GM23248 (cell line): ENCODE data around the gene GRK3. TPM values are rescaled to one million over a fixed set of nuclear protein-coding genes. Genes with fewer than 3 reads are reported as not detected.

Experiments used
- DNase-seq: peaks from one replicate; pipeline ENCODE4 v3.0.0-alpha.2; 2015
- H2AFZ ChIP-seq: fragments of 200-600 bp; sonication (generic); 2 replicates; pipeline ENCODE4 v1.6.1; 2016; ENCODE audit warnings: antibody characterized with exemption
- H3F3A ChIP-seq: fragments of 200-600 bp; sonication (generic); 2 replicates; pipeline ENCODE4 v1.6.1; 2016; ENCODE audit warnings: mild to moderate bottlenecking, antibody characterized with exemption, mixed run types; ENCODE audit not compliant: insufficient read depth
- H3K27ac ChIP-seq: fragments of 200-600 bp; sonication (generic); 2 replicates; pipeline ENCODE4 v1.5.1; 2016; ENCODE audit warnings: mild to moderate bottlenecking
- H3K27me3 ChIP-seq: fragments of 200-600 bp; sonication (generic); replicated peaks from 2 replicates; pipeline ENCODE4 v1.6.1; 2016; ENCODE audit warnings: mild to moderate bottlenecking; ENCODE audit not compliant: insufficient read depth
- H3K36me3 ChIP-seq: fragments of 200-600 bp; sonication (generic); 2 replicates; pipeline ENCODE4 v1.6.1; 2016; ENCODE audit warnings: low read depth, mild to moderate bottlenecking
- H3K4me1 ChIP-seq: fragments of 200-600 bp; sonication (generic); 2 replicates; pipeline ENCODE4 v1.6.1; 2016; ENCODE audit warnings: mild to moderate bottlenecking; ENCODE audit not compliant: insufficient read depth
- H3K4me2 ChIP-seq: fragments of 200-600 bp; sonication (generic); one replicate; pipeline ENCODE4 v1.6.1; 2016; ENCODE audit warnings: mild to moderate bottlenecking; ENCODE audit not compliant: unreplicated experiment
- H3K4me3 ChIP-seq: fragments of 200-600 bp; sonication (generic); 2 replicates; pipeline ENCODE4 v1.5.1; 2016; ENCODE audit warnings: mild to moderate bottlenecking
- H3K79me2 ChIP-seq: fragments of 200-600 bp; sonication (generic); 2 replicates; pipeline ENCODE4 v1.6.1; 2016; ENCODE audit warnings: mild to moderate bottlenecking; ENCODE audit not compliant: insufficient read depth
- H3K9ac ChIP-seq: fragments of 200-600 bp; sonication (generic); 2 replicates; pipeline ENCODE4 v1.6.1; 2016; ENCODE audit warnings: mild to moderate bottlenecking
- H3K9me2 ChIP-seq: fragments of 200-600 bp; sonication (generic); 2 replicates; pipeline ENCODE4 v1.6.1; 2016; ENCODE audit warnings: mixed run types, mild to moderate bottlenecking, moderate library complexity; ENCODE audit not compliant: insufficient read depth
- H3K9me3 ChIP-seq: fragments of 200-600 bp; sonication (generic); one replicate; pipeline ENCODE4 v1.6.1; 2017; ENCODE audit warnings: low read depth
- H4K20me1 ChIP-seq: fragments of 200-600 bp; sonication (generic); 2 replicates; pipeline ENCODE4 v1.6.0; 2016; ENCODE audit not compliant: insufficient read depth
- EZH2 ChIP-seq: fragments of 200-600 bp; sonication (generic); IDR thresholded peaks from 2 replicates; pipeline ENCODE4 v1.6.1; 2018; ENCODE audit warnings: antibody characterized with exemption, mild to moderate bottlenecking; ENCODE audit not compliant: insufficient read depth, poor library complexity, severe bottlenecking
- EZH2phosphoT487 ChIP-seq: fragments of 200-600 bp; sonication (generic); IDR thresholded peaks from 2 replicates; pipeline ENCODE4 v1.6.1; 2018; ENCODE audit warnings: antibody characterized with exemption, moderate library complexity, mild to moderate bottlenecking, low read depth; ENCODE audit not compliant: insufficient read depth
- WGBS, 2 experiments: methylation state at CpG; one replicate each; pipeline ENCODE4 v1.1.6; 2015 to 2017; ENCODE audit warnings: low lambda C conversion rate in 2 of 2, low coverage in 1 of 2; ENCODE audit errors: missing lambda C conversion rate in 2 of 2; 5-methylcytosine and 5-hydroxymethylcytosine counted together
- in situ Hi-C: fragments of 300-500 bp; cut with MboI; formaldehyde crosslinking; loops from 2 replicates; pipeline ENCODE4 v1.15.0; 2020
- polyA plus RNA-seq: library from polyadenylated mRNA; unstranded; fragments of >200 nt; fragmentation: Nextera tagmentation; extraction: Ambion mirVana; gene quantifications from 2 replicates; pipeline ENCODE4 v1.2.1, GENCODE V29; 2016
- total RNA-seq: library from RNA; depleted of rRNA; stranded (reverse); fragments of >200 nt; shearing (Covaris generic); gene quantifications from 2 replicates; pipeline ENCODE4 v1.2.3, GENCODE V29; 2014

Gene GRK3
- total and polyA plus RNA-seq, 2 experiments from 2014 or later: 0.08 to 0.11 TPM

DNA sequence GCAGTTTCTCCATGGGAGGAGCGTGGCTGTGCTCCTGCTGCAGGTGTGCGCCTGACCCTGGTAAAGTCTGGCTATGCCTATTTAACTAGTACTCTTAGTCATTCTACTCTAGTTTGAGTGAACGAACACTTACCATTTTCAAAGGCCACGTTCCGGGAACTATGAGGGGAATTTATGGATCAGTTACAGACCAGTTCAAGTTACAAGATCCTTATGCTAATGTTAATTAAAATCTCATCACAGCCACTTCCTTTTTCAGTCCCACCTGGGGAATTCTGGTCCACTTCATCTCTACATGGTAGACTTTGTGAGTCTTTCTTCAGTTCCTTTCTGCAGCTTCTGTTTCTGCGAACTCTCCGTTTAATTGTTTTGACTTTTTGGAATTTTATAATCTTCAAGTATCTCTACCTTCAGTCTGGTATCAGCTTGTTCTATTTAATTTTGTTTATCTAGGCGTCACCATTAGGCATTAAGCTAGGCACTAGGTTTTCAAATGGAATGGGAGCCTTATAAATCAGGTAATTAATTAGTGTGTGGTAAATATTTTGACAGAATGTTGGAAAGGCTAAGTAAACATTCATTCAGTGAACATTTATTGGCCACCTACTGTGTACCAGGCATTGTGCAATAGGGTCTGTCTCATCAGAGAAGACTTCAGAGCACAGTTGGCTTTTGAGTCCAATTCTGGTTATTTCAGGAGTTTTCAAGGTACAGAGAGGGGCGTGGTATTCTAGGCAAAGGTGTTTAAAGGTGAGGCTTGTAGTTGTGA is 78.9 kb downstream of the GRK3 start:
- Histone ChIP-seq H3K27me3 (no peaks in the 10 kb centered on the region), H3K9ac (no peak overlapping the region), H3K79me2 (no peaks in the 10 kb centered on the region), H3K9me2 (no peaks in the 10 kb centered on the region), H3K27ac (no peak overlapping the region), H3K4me2 (no peak overlapping the region), H3F3A (no peaks in the 10 kb centered on the region), H3K4me1 (no peaks in the 10 kb centered on the region), H3K4me3 (no peak overlapping the region), H2AFZ (no peak overlapping the region), H3K36me3 (no peaks in the 10 kb centered on the region), H3K9me3 (no peaks in the 10 kb centered on the region), H4K20me1 (no peaks in the 10 kb centered on the region)
- WGBS, 2 experiments: 74% methylated on average over 9 of the region's 9 CpGs
- TF ChIP-seq EZH2phosphoT487 (no peak), EZH2 (no peak)
- DNase-seq: no peak
- in situ Hi-C loops: no loop called here

DNA sequence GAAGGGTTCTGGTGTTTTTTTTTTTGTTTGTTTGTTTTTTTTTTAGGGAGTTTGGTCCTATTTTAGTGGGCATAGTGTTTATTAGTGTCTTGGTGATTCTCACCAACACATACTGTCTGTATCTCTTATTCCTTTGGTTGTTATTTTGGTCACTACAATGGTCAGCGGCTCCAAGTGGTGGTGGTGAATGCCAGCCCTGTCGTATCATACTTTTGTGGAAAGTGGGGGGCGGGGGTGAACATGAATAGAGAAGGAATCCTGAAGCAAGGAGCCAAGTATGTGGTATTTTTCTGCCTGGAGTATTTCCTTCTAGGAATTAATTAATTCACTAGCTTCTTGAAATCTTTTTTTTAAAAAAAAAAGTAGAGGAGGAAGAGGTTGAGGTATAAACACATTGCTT is 79.6 kb downstream of the GRK3 start:
- Histone ChIP-seq H3F3A (no peaks in the 10 kb centered on the region), H3K9me3 (no peaks in the 10 kb centered on the region), H3K36me3 (no peaks in the 10 kb centered on the region), H3K9ac (no peak overlapping the region), H3K27me3 (no peaks in the 10 kb centered on the region), H3K4me2 (no peak overlapping the region), H3K27ac (no peak overlapping the region), H4K20me1 (no peaks in the 10 kb centered on the region), H3K4me1 (no peaks in the 10 kb centered on the region), H3K9me2 (no peaks in the 10 kb centered on the region), H3K4me3 (no peak overlapping the region), H2AFZ (no peak overlapping the region), H3K79me2 (no peaks in the 10 kb centered on the region)
- in situ Hi-C loops: no loop called here
- no peak for DNase-seq
- WGBS, 2 experiments: 77 to 83% methylated on average over 3 of the region's 3 CpGs
- no peak for TF ChIP-seq EZH2phosphoT487
- no peak for TF ChIP-seq EZH2

DNA sequence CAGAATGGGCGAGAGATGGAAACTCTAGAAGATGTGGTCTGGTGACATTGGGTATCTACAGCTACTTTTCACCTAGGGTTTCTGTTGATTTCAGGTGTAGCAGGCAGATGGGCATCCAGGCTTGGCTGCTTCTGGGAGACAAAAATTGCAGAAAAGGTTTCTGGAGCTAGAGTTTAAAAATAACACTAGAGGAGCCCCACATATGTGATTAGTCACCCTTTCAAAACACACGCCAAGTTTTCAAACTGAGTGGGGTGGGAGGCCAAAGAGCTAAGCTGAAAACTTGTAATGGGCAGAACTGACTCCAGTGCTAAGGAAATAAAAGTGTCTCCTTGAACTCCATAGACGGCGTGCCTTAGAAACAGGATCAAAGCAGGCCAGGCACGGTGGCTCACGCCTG is 80.8 kb downstream of the GRK3 start:
- no peaks in the 10 kb centered on the region for H4K20me1 ChIP-seq
- no peak overlapping the region for H3K4me3 ChIP-seq
- no peaks in the 10 kb centered on the region for H3K9me3 ChIP-seq
- H3K9ac ChIP-seq: no peak overlapping the region
- DNase-seq: no peak
- H3K27me3 ChIP-seq: no peaks in the 10 kb centered on the region
- no peaks in the 10 kb centered on the region for H3K79me2 ChIP-seq
- H3K9me2 ChIP-seq: no peaks in the 10 kb centered on the region
- no peak overlapping the region for H3K4me2 ChIP-seq
- H3K4me1 ChIP-seq: no peaks in the 10 kb centered on the region
- no peaks in the 10 kb centered on the region for H3F3A ChIP-seq
- in situ Hi-C loops: no loop called here
- no peak overlapping the region for H2AFZ ChIP-seq
- no peaks in the 10 kb centered on the region for H3K36me3 ChIP-seq
- TF ChIP-seq EZH2 (no peak), EZH2phosphoT487 (no peak)
- no peak overlapping the region for H3K27ac ChIP-seq
- 81 to 84% methylated on average over 6 of the region's 6 CpGs for WGBS, 2 experiments

DNA sequence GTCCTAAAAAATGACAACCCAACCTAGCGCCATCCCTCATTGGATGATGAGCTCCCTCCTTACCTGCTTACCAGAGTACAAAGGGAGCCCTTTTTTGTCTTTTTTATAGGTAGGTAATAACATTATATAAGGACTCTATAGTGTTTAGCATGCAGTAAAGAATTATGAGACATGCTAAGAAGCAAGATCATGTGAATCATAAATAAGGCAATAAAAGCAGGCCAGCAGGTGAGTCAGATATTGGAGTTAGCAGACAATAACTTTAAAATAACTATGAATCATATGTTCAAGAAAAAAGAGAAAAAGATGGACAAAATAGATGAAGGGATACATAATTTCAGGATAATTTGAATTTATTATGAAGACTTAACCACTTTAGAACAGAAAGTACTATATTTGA is 81.5 kb downstream of the GRK3 start:
- Histone ChIP-seq H3K9me3 (no peaks in the 10 kb centered on the region), H4K20me1 (no peaks in the 10 kb centered on the region), H3K79me2 (no peaks in the 10 kb centered on the region), H3K27ac (no peak overlapping the region), H3K36me3 (no peaks in the 10 kb centered on the region), H2AFZ (no peak overlapping the region), H3K9me2 (no peaks in the 10 kb centered on the region), H3K4me1 (no peaks in the 10 kb centered on the region), H3K27me3 (no peaks in the 10 kb centered on the region), H3F3A (no peaks in the 10 kb centered on the region), H3K4me3 (no peak overlapping the region), H3K9ac (no peak overlapping the region), H3K4me2 (no peak overlapping the region)
- WGBS, 2 experiments: 100% methylated on average over 1 of the region's 1 CpG
- in situ Hi-C loops: no loop called here
- peak; percentile 11 for DNase-seq
- TF ChIP-seq EZH2 (no peak), EZH2phosphoT487 (no peak)
